NCI-H2171 (cell line): ENCODE measurements around the gene DYNC1LI2.
"Not testable (repeated sequence)": the region's sequence is repeated elsewhere in the genome, so short reads cannot be mapped to it uniquely, and the experiment has no call there.

Experiments
- DNase-seq: peaks from one replicate; lab custom pipeline; 2025; lab: John Stamatoyannopoulos, UW

The DYNC1LI2 gene

GRCh38 chr16:66696669-66697630 lies 54.5 kb downstream of the DYNC1LI2 start, which contains the start of gene CMTM4:
TSS of gene CMTM4 (minus strand) at chr16:66696743. CDS start at chr16:66696525, 218 bp downstream.
- peak; percentile 87 for DNase-seq

GRCh38 chr16:66695935-66696668 lies 55.3 kb downstream of the DYNC1LI2 start:
- peak; percentile 48 for DNase-seq

GRCh38 chr16:66695471-66695934 lies 55.9 kb downstream of the DYNC1LI2 start:
- no peak for DNase-seq

GRCh38 chr16:66693149-66693548 lies 58.3 kb downstream of the DYNC1LI2 start:
- no peak for DNase-seq

GRCh38 chr16:66692341-66692740 lies 59.1 kb downstream of the DYNC1LI2 start:
- no peak for DNase-seq

GRCh38 chr16:66691234-66691633 lies 60.2 kb downstream of the DYNC1LI2 start:
- DNase-seq = no peak

GRCh38 chr16:66690106-66690847 lies 61.1 kb downstream of the DYNC1LI2 start:
- no peak for DNase-seq

GRCh38 chr16:66689282-66689681 lies 62.1 kb downstream of the DYNC1LI2 start:
- no peak for DNase-seq

- no peak for DNase-seq
Observed at GRCh38 chr16:66687906-66688625, 63.3 kb downstream of the DYNC1LI2 start.

GRCh38 chr16:66685501-66686115 lies 65.8 kb downstream of the DYNC1LI2 start:
- DNase-seq = not testable (repeated sequence)

- DNase-seq = no peak
Observed at GRCh38 chr16:66682271-66682670, 69.1 kb downstream of the DYNC1LI2 start.

GRCh38 chr16:66681676-66682075 lies 69.7 kb downstream of the DYNC1LI2 start:
- DNase-seq = no peak

GRCh38 chr16:66678337-66678736 lies 73.1 kb downstream of the DYNC1LI2 start:
- DNase-seq = no peak

- no peak for DNase-seq
Observed at GRCh38 chr16:66677836-66678235, 73.6 kb downstream of the DYNC1LI2 start.

GRCh38 chr16:66677179-66677578 lies 74.2 kb downstream of the DYNC1LI2 start:
- no peak for DNase-seq

GRCh38 chr16:66676599-66676998 lies 74.8 kb downstream of the DYNC1LI2 start:
- DNase-seq = no peak

- DNase-seq = no peak
Observed at GRCh38 chr16:66673691-66674090, 77.7 kb downstream of the DYNC1LI2 start.
